Measurements from ENCODE around the gene BCL2L11.

The BCL2L11 gene

DNA sequence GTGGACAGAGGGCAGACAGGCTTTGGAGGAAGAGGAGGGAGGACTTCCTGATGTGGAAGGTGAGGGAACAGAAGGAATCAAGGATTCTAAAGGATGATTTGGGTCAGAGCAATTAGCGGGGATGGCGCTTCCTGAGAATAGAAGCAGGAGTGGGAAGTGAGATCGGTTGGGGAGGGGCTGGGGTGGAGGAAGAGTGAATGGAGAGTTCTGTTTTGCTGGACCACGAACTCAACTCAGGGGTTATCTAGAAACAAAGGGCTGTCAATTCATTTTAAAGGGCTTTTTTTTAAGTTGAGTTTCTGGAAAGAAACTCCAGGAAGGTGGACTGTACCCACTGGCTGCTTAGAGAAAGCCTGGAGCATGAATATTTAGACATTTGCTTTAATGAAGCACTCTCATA is 54.9 kb downstream of the BCL2L11 start:
- DNase-seq (ENCODE audit: low spot score) = no peak
- in situ Hi-C loops (cut with MboI; ENCODE audit: low pct_unique_long_range_greater_than_20kb, low sequenced_read_pairs, unreplicated experiment) = no loop called here
- TF ChIP-seq, protein P1, sequence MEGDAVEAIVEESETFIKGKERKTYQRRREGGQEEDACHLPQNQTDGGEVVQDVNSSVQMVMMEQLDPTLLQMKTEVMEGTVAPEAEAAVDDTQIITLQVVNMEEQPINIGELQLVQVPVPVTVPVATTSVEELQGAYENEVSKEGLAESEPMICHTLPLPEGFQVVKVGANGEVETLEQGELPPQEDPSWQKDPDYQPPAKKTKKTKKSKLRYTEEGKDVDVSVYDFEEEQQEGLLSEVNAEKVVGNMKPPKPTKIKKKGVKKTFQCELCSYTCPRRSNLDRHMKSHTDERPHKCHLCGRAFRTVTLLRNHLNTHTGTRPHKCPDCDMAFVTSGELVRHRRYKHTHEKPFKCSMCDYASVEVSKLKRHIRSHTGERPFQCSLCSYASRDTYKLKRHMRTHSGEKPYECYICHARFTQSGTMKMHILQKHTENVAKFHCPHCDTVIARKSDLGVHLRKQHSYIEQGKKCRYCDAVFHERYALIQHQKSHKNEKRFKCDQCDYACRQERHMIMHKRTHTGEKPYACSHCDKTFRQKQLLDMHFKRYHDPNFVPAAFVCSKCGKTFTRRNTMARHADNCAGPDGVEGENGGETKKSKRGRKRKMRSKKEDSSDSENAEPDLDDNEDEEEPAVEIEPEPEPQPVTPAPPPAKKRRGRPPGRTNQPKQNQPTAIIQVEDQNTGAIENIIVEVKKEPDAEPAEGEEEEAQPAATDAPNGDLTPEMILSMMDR (IDR thresholded peaks at IDR 0.05; ENCODE audit: extremely low read depth, insufficient read depth, missing control alignments) = no peak

DNA sequence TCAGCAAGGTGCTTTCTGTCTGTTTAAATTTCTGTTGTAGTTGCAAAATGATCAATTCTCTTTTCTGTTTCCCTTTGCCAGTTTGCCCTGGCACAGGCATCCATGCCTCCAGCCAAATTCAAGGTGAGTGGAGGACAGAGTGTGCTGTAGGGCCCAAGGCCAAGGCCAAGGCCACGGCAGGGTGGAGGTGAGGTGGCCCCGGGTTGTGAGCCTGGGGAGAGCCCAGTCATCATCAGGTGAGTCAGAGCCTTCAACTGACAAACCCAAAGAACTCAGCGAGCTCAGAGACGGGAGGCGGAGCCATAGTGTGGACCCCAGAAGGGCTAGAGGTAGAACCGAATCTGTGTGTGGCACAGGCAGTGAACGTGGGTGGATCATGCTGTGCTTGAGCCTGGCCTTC is 55.7 kb downstream of the BCL2L11 start:
- in situ Hi-C loops (cut with MboI; ENCODE audit: low pct_unique_long_range_greater_than_20kb, low sequenced_read_pairs, unreplicated experiment) = no loop called here
- DNase-seq (ENCODE audit: low spot score) = no peak
- TF ChIP-seq, protein P1 (IDR thresholded peaks at IDR 0.05; ENCODE audit: extremely low read depth, insufficient read depth, missing control alignments) = no peak

DNA sequence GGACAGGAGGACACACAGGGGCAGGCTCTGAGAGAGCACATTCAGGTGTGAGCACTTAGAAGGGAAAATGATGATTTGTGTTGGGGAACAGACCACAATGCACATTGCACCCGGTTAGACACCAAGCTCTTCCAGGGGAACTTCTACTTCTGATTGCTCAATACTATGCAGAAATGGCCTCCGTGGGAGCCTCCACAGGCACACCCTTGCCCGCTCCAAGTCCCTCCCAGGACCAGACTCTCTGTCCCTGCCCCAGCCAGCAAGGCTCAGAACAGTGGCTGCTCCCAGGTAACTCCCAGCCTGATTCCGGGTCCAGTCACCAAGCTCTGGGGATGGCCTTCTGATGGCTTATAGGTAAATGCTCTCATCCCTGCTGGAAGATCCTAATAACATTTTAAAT is 56.2 kb downstream of the BCL2L11 start:
- TF ChIP-seq, protein P1 (IDR thresholded peaks at IDR 0.05; ENCODE audit: extremely low read depth, insufficient read depth, missing control alignments) = no peak
- DNase-seq (ENCODE audit: low spot score) = no peak
- in situ Hi-C loops (cut with MboI; ENCODE audit: low pct_unique_long_range_greater_than_20kb, low sequenced_read_pairs, unreplicated experiment) = no loop called here

GRCh38 chr2:111178296-111178695 is 57.6 kb downstream of the BCL2L11 start:
- in situ Hi-C loops (cut with MboI; ENCODE audit: low pct_unique_long_range_greater_than_20kb, low sequenced_read_pairs, unreplicated experiment) = no loop called here
- DNase-seq (ENCODE audit: low spot score) = no peak
- TF ChIP-seq, protein P1 (IDR thresholded peaks at IDR 0.05; ENCODE audit: extremely low read depth, insufficient read depth, missing control alignments) = no peak

DNA sequence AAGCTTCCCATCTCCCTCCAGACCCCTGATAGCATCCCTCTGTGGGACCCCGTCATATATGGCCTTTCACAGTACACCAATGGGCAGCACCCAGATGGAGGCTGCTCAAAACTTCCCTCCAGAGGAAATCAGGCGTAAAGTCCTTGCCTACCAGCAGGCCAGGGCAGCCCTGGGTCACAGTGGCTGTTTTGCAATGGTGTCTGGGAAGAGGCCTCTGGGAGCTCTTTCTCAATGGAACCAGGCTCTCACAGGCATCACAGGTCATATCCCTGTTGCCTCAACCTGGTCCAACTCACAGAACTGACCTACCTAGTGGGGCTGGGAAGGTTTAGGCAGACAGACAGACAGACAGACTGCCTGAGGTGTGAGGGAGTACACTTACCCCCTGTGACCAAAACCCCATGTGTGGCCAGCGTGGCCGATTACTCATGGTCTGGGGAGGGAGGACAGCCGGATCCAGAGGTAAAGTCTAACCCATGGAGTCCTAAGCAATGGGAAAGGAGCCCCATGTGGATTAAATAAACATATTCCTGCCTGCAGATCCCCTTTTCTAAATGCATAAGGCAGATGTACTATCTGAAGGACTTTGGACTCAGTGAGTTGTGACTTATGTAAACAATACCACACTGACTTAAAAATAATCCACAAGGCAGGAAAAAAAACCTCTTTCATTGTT is 58.2 kb downstream of the BCL2L11 start:
- in situ Hi-C loops (cut with MboI; ENCODE audit: low pct_unique_long_range_greater_than_20kb, low sequenced_read_pairs, unreplicated experiment) = no loop called here
- TF ChIP-seq, protein P1 (IDR thresholded peaks at IDR 0.05; ENCODE audit: extremely low read depth, insufficient read depth, missing control alignments) = no peak
- DNase-seq (ENCODE audit: low spot score) = no peak

DNA sequence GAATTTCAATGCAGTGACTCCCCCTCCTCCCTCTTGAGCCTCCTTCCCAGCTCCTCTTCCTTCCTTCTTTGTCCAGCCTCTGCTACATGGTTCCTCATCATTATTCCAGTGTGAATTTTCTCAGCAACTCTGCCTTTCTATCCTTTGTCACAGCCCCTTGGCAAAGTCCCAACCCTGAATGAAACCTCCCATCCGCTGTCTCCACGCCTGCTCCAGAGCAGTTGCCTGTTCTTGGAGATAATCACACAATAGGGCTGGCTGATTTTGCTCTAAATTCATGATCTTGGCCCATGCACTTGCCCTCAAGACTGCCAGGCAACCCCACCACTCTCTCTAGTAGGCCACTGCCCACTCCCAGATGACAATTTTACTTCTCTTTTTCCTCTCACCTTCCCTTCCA is 61.4 kb downstream of the BCL2L11 start:
- no peak for DNase-seq (ENCODE audit: low spot score)
- TF ChIP-seq, protein P1 (IDR thresholded peaks at IDR 0.05; ENCODE audit: extremely low read depth, insufficient read depth, missing control alignments) = no peak
- in situ Hi-C loops (cut with MboI; ENCODE audit: low pct_unique_long_range_greater_than_20kb, low sequenced_read_pairs, unreplicated experiment) = no loop called here
